Progenitor cell of endocrine pancreas (in vitro differentiated cells): Measurements from ENCODE around the gene REXO5. TPM values are rescaled to one million over a fixed set of nuclear protein-coding genes. Genes with fewer than 3 reads are reported as not detected.
A peak's percentile ranks its signal among the peaks of the same experiment; 100 is the strongest.

Source experiments
- DNase-seq: peaks from one replicate; pipeline ENCODE4 v3.0.0; 2021; ENCODE audit warnings: low spot score; ENCODE audit not compliant: unreplicated experiment
- H3K27ac Mint-ChIP-seq: 2 replicates; pipeline ENCODE4 v1.8.0; 2021; ENCODE audit warnings: mild to moderate bottlenecking, moderate library complexity, mixed read lengths
- H3K27me3 Mint-ChIP-seq: 2 replicates; pipeline ENCODE4 v1.8.0; 2021; ENCODE audit warnings: mixed read lengths
- H3K36me3 Mint-ChIP-seq: 2 replicates; pipeline ENCODE4 v1.8.0; 2022; ENCODE audit warnings: mixed read lengths; ENCODE audit not compliant: insufficient read depth
- H3K4me1 Mint-ChIP-seq: 2 replicates; pipeline ENCODE4 v1.8.0; 2021; ENCODE audit warnings: low read depth, mixed read lengths
- H3K4me3 Mint-ChIP-seq: 2 replicates; pipeline ENCODE4 v1.8.0; 2021; ENCODE audit warnings: low read depth, mild to moderate bottlenecking, moderate library complexity, mixed read lengths
- H3K9me3 Mint-ChIP-seq: 2 replicates; pipeline ENCODE4 v1.8.0; 2021; ENCODE audit warnings: low read depth, mixed read lengths
- CTCF ChIP-seq: fragments of 200-600 bp; sonication (generic); IDR thresholded peaks from one replicate; pipeline ENCODE4 v1.5.0; 2021; ENCODE audit warnings: antibody characterized with exemption, mild to moderate bottlenecking; ENCODE audit not compliant: unreplicated experiment
- total RNA-seq: library from RNA; stranded (reverse); gene quantifications from 2 replicates; pipeline ENCODE4 v1.2.1, GENCODE V29; 2021

REXO5 gene
- total RNA-seq, 1 donor from 2014 or later, result 8.0 TPM

- Mint-ChIP-seq H3K27ac (peak overlapping the region; percentile 9), H3K36me3 (peaks cover 14% of the 10 kb centered on the region), H3K4me3 (peak overlapping the region; percentile 89)
Measured at GRCh38 chr16:20897922-20898321, 91.6 kb downstream of the REXO5 start.

GRCh38 chr16:20899071-20899470, 92.7 kb downstream of the REXO5 start:
- H3K4me1 Mint-ChIP-seq, result peaks cover 51% of the 10 kb centered on the region
- H3K4me3 Mint-ChIP-seq, result peak overlapping the region; percentile 89

More at GRCh38 chr16:20897922-20898321, 91.6 kb downstream of the REXO5 start:
- no peak for DNase-seq
- TF ChIP-seq CTCF, result no peak
- Mint-ChIP-seq H3K4me1 (peaks cover 44% of the 10 kb centered on the region), H3K9me3 (no peaks in the 10 kb centered on the region), H3K27me3 (no peaks in the 10 kb centered on the region)

More at GRCh38 chr16:20899071-20899470, 92.7 kb downstream of the REXO5 start:
- Mint-ChIP-seq H3K36me3 (peaks cover 11% of the 10 kb centered on the region), H3K27me3 (no peaks in the 10 kb centered on the region), H3K27ac (peak overlapping the region; percentile 97), H3K9me3 (no peaks in the 10 kb centered on the region)
- no peak for TF ChIP-seq CTCF
- no peak for DNase-seq

Other genes starting within 250 kb of the REXO5 start
- not detected in 2 replicates for gene ACSM2B, start 230.2 kb upstream of the REXO5 start, total RNA-seq
- 0.29 and 0.62 TPM in 2 replicates for gene ACSM1, start 108.8 kb upstream of the REXO5 start, total RNA-seq
- 36.5 and 36.8 TPM in 2 replicates for gene THUMPD1, start 64.7 kb upstream of the REXO5 start, total RNA-seq
- gene ACSM3, start 42.5 kb upstream of the REXO5 start, total RNA-seq, result 119 and 131 TPM in 2 replicates
- 22.0 and 22.3 TPM in 2 replicates for gene ERI2, start 55 bp upstream of the REXO5 start, total RNA-seq
- 23.2 and 24.2 TPM in 2 replicates for gene DCUN1D3, start 93.8 kb downstream of the REXO5 start, total RNA-seq
- 32.5 and 34.2 TPM in 2 replicates for gene LYRM1, start 94.2 kb downstream of the REXO5 start, total RNA-seq